ENCODE results near the gene GRIP1.

The GRIP1 gene

GRCh38 chr12:66573605-66574004 is 105.3 kb downstream of the GRIP1 start:
- no peak for TF ChIP-seq ZNF274 (IDR thresholded peaks at IDR 0.05; ENCODE audit: low read depth, low read length)
- no peak overlapping the region for H3K4me3 ChIP-seq (ENCODE audit: low read length)

GRCh38 chr12:66572845-66573244 is 106.0 kb downstream of the GRIP1 start:
- no peak for TF ChIP-seq ZNF274 (IDR thresholded peaks at IDR 0.05; ENCODE audit: low read depth, low read length)
- no peak overlapping the region for H3K4me3 ChIP-seq (ENCODE audit: low read length)

GRCh38 chr12:66571361-66571915 is 107.4 kb downstream of the GRIP1 start:
- TF ChIP-seq ZNF274 (IDR thresholded peaks at IDR 0.05; ENCODE audit: low read depth, low read length) = no peak
- no peak overlapping the region for H3K4me3 ChIP-seq (ENCODE audit: low read length)

DNA sequence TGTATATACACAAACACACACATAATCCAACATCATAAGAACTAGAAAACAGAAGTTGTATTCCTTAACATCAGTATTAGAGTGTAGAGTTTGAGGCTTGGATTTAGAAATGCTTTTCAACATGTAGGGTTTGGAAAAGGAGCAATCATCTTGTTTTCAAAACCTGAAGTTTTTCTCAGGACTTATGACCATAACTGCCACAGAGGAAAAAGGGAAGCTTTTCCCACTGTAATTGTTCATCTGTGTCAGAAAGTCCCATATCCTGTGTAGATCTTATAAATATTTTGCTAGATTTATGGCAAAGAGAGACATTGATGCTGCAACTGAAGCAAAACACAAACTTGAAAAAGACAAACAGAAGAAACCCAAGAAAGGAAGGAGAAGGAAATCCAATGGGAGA is 115.7 kb downstream of the GRIP1 start:
- TF ChIP-seq ZNF274 (IDR thresholded peaks at IDR 0.05; ENCODE audit: low read depth, low read length) = no peak
- no peak overlapping the region for H3K4me3 ChIP-seq (ENCODE audit: low read length)

DNA sequence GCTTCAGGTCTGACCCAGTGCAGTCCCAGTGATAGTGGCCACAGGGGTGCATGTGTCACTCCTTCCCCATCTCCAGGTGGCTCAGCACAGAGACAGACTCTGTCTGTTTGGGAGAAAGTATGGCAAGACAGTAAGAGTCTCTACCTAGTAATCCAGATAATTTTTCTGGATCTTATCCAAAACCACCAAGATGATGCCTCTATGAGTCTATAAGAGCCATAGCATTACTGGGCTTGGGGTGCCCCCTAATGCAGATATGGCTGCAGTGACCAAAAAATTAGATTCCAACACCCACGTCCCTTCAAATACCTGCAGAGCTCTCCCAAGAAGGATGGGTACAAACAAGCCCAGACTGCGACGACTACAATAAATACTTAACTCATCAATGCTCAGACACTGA is 123.8 kb downstream of the GRIP1 start:
- H3K4me3 ChIP-seq (ENCODE audit: low read length) = no peak overlapping the region
- TF ChIP-seq ZNF274 (IDR thresholded peaks at IDR 0.05; ENCODE audit: low read depth, low read length) = no peak

DNA sequence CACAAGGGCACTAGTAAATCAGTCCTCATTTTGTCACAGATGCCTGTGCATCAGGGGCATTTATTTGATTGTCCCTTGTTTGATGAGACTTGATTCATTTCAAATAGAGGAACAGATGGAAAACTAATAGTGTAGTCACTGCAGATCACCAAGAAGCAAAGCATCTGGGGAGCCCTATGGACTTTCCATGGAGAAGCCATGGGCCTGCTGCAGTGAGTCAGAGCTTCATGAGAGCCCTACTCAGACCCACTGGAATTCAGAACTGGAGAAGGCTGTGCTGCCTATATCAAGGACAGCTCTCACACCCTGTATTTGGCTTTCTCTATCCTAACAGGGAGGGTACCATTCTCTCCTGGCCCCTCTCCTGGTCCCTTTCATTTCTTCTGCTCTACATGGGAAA is 126.2 kb downstream of the GRIP1 start:
- no peak overlapping the region for H3K4me3 ChIP-seq (ENCODE audit: low read length)
- no peak for TF ChIP-seq ZNF274 (IDR thresholded peaks at IDR 0.05; ENCODE audit: low read depth, low read length)

DNA sequence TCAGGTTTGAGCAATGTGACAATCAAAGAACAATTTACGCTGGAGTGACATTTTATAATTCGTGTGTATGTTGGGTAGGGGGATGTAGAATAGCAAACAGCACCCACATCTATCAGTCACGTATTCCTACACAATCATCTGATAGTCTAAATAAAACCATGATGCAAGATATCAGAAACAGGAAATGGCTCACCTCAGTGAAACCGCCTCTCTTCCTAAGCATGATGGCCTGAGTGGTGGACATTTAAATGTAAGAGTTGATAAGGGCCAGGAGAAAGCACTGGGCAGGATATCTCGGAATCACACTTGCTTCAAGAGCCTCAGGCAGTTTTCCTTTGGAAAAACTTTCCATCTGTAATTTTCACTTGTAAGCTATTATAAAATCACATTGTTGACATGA is 128.2 kb downstream of the GRIP1 start:
- TF ChIP-seq ZNF274 (IDR thresholded peaks at IDR 0.05; ENCODE audit: low read depth, low read length) = no peak

DNA sequence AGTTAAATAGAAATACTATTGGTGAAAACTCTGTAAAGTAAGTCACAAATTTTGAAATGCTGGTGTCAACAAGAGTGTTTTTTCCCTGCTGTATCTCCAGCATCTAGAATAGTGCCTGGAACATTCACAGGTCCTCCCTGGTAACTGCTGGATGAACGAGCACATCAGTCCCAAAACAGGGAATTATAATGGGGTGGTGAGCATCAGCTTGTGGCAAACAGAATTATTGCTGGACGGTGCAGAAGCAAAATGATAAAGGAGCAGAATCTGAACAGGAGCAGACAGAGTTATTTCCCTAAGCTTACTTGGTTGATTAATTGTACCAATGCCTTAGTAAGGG is 129.9 kb downstream of the GRIP1 start:
- TF ChIP-seq ZNF274 (IDR thresholded peaks at IDR 0.05; ENCODE audit: low read depth, low read length) = no peak
- H3K4me3 ChIP-seq (ENCODE audit: low read length) = no peak overlapping the region

More for the DNA sequence above, 128.2 kb downstream of the GRIP1 start:
- no peak overlapping the region for H3K4me3 ChIP-seq (ENCODE audit: low read length)

- no peak for TF ChIP-seq ZNF274 (IDR thresholded peaks at IDR 0.05; ENCODE audit: low read depth, low read length)
- H3K4me3 ChIP-seq (ENCODE audit: low read length) = no peak overlapping the region
Measured at GRCh38 chr12:66548338-66549049, 130.4 kb downstream of the GRIP1 start.

DNA sequence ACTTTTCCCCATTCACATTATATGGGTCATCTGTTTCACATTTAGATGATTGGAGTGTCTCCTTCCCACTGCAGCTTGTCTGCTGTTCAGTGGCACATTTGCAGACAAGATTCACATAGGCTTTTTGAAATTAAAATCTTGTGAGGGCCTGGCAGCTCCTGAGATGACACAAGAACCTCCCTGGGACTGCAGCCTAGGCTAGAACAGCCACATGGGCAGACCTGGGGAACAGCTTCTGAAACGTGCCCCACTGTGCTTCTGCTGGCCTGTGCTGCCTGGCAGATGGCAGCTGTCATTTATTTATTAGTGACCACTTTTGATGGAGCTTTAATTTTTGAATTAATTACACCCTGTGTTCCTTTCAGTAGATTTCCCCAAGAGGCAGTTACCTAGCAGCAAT is 137.4 kb downstream of the GRIP1 start:
- no peak for TF ChIP-seq ZNF274 (IDR thresholded peaks at IDR 0.05; ENCODE audit: low read depth, low read length)

GRCh38 chr12:66539431-66539830 is 139.4 kb downstream of the GRIP1 start:
- H3K4me3 ChIP-seq (ENCODE audit: low read length) = no peak overlapping the region
- no peak for TF ChIP-seq ZNF274 (IDR thresholded peaks at IDR 0.05; ENCODE audit: low read depth, low read length)

More for the DNA sequence above, 137.4 kb downstream of the GRIP1 start:
- H3K4me3 ChIP-seq (ENCODE audit: low read length) = no peak overlapping the region

DNA sequence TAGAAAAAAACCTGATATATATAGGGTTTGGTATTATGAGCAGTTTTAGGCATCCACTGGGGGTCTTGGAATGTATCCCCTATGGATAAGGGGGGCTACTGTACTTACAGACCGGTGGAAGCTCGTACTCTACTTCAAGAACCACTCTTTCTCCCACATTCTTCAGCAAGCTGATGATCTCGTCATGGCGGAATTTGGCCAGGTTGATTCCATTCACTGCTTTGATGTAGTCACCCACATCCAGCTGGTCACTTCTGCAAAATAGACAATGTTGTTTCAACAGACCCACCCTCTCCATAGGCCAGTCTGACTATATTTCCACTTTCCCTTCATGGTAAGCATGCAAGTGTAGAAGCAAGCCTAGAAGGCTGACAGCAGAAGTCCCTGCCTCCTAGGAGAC is 139.9 kb downstream of the GRIP1 start:
- H3K4me3 ChIP-seq (ENCODE audit: low read length) = no peak overlapping the region
- TF ChIP-seq ZNF274 (IDR thresholded peaks at IDR 0.05; ENCODE audit: low read depth, low read length) = no peak

- no peak overlapping the region for H3K4me3 ChIP-seq (ENCODE audit: low read length)
- no peak for TF ChIP-seq ZNF274 (IDR thresholded peaks at IDR 0.05; ENCODE audit: low read depth, low read length)
Measured at GRCh38 chr12:66537876-66538275, 141.0 kb downstream of the GRIP1 start.

- no peak overlapping the region for H3K4me3 ChIP-seq (ENCODE audit: low read length)
- TF ChIP-seq ZNF274 (IDR thresholded peaks at IDR 0.05; ENCODE audit: low read depth, low read length) = no peak
Measured at GRCh38 chr12:66533767-66534166, 145.1 kb downstream of the GRIP1 start.

- no peak for TF ChIP-seq ZNF274 (IDR thresholded peaks at IDR 0.05; ENCODE audit: low read depth, low read length)
Measured at GRCh38 chr12:66531766-66532165, 147.1 kb downstream of the GRIP1 start.

DNA sequence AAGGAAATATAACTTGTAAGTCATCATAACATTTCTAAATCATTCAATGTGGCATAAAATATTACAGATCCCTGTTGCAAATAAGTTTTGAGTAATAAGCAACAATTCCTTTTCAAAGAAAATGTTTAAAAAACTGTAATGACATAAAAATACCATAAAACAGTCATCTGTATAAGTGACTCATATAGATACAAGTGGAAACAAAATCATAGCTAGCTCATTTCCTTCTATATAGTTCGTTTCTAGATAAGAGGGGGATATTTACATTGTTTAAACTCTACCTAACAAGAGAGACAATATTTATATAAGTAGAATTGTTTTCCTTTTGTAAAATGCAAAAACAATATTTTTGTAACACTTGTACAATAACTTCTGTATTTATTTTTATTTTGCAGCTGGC is 148.9 kb downstream of the GRIP1 start:
- H3K4me3 ChIP-seq (ENCODE audit: low read length) = no peak overlapping the region
- no peak for TF ChIP-seq ZNF274 (IDR thresholded peaks at IDR 0.05; ENCODE audit: low read depth, low read length)

More at GRCh38 chr12:66531766-66532165, 147.1 kb downstream of the GRIP1 start:
- no peak overlapping the region for H3K4me3 ChIP-seq (ENCODE audit: low read length)
